ENCODE data around the gene FHL2. TPM values are rescaled to one million over a fixed set of nuclear protein-coding genes. Genes with fewer than 3 reads are reported as not detected.
A peak's percentile ranks its signal among the peaks of the same experiment; 100 is the strongest.

The FHL2 gene
- total RNA-seq, 6 experiments from 2014 or later: 4.2 to 36.6 (median 12.0) TPM

- H3K9me3 ChIP-seq: no peaks in the 10 kb centered on the region
- H3K4me3 ChIP-seq: no peak overlapping the region
- intact Hi-C loops (cut with DNase I): no loop called here
- ATAC-seq (peak in 1 of 4 donors; percentile 55), DNase-seq (no peak)
- no peaks in the 10 kb centered on the region for H3K4me1 ChIP-seq
- TF ChIP-seq CTCF (IDR thresholded peaks at IDR 0.05) (no peak), POLR2A (IDR thresholded peaks at IDR 0.05) (no peak)
- 67% methylated on average over 5 of the region's 20 CpGs for WGBS (ENCODE audit: insufficient coverage, low coverage, low lambda C conversion rate, missing lambda C conversion rate)
- H3K27me3 ChIP-seq: no peaks in the 10 kb centered on the region
- H3K27ac ChIP-seq: no peak overlapping the region
- peaks cover 0 to 6% (median 0%) of the 10 kb centered on the region in 4 donors for H3K36me3 ChIP-seq
Observed at GRCh38 chr2:105385731-105386540, 12.9 kb downstream of the FHL2 start.

- no peak for DNase-seq
Observed at GRCh38 chr2:105384861-105385260, 14.0 kb downstream of the FHL2 start.

GRCh38 chr2:105384216-105384615, 14.6 kb downstream of the FHL2 start:
- TF ChIP-seq CTCF (IDR thresholded peaks at IDR 0.05): peak in 1 of 4 donors; percentile 4
- TF ChIP-seq POLR2A (IDR thresholded peaks at IDR 0.05): no peak
- intact Hi-C loops (cut with DNase I): no loop called here
- ATAC-seq (no peak), DNase-seq (no peak)
- Histone ChIP-seq H3K27ac (no peak overlapping the region), H3K4me3 (no peak overlapping the region), H3K4me1 (no peaks in the 10 kb centered on the region), H3K9me3 (no peaks in the 10 kb centered on the region), H3K36me3 (peaks cover 0 to 6% (median 0%) of the 10 kb centered on the region in 4 donors), H3K27me3 (no peaks in the 10 kb centered on the region)
- 56% methylated on average over 6 of the region's 7 CpGs for WGBS (ENCODE audit: insufficient coverage, low coverage, low lambda C conversion rate, missing lambda C conversion rate)

More at GRCh38 chr2:105384861-105385260, 14.0 kb downstream of the FHL2 start:
- Histone ChIP-seq H3K27ac (no peak overlapping the region), H3K4me3 (no peak overlapping the region), H3K27me3 (no peaks in the 10 kb centered on the region), H3K4me1 (no peaks in the 10 kb centered on the region), H3K9me3 (no peaks in the 10 kb centered on the region), H3K36me3 (peaks cover 0 to 6% (median 0%) of the 10 kb centered on the region in 4 donors)
- WGBS (ENCODE audit: insufficient coverage, low coverage, low lambda C conversion rate, missing lambda C conversion rate): 69% methylated on average over 4 of the region's 5 CpGs
- TF ChIP-seq POLR2A (IDR thresholded peaks at IDR 0.05): no peak
- no peak for TF ChIP-seq CTCF (IDR thresholded peaks at IDR 0.05)
- intact Hi-C loops (cut with DNase I): no loop called here
- ATAC-seq: no peak

GRCh38 chr2:105383432-105384166, 15.3 kb downstream of the FHL2 start:
- TF ChIP-seq CTCF (IDR thresholded peaks at IDR 0.05): no peak
- no peak for TF ChIP-seq POLR2A (IDR thresholded peaks at IDR 0.05)
- Histone ChIP-seq H3K4me3 (no peak overlapping the region), H3K36me3 (peaks cover 0 to 6% (median 0%) of the 10 kb centered on the region in 4 donors), H3K9me3 (no peaks in the 10 kb centered on the region), H3K27me3 (no peaks in the 10 kb centered on the region), H3K4me1 (no peaks in the 10 kb centered on the region), H3K27ac (no peak overlapping the region)
- intact Hi-C loops (cut with DNase I): no loop called here
- WGBS (ENCODE audit: insufficient coverage, low coverage, low lambda C conversion rate, missing lambda C conversion rate): 61% methylated on average over 8 of the region's 8 CpGs
- DNase-seq: no peak
- no peak for ATAC-seq

All from right lobe of liver (tissue), 6 donors.